Tibial nerve (tissue), 3 donors: Measurements from ENCODE around the gene PREX1.

Source experiments
- CTCF ChIP-seq, 5 experiments: fragments of 200-600 bp in 3 of 5; fragments of 450-650 bp in 2 of 5; sonication (generic) in 3 of 5; IDR thresholded peaks; one replicate each; pipeline ENCODE4 v1.5.1; 2016 to 2019; ENCODE audit warnings: antibody characterized with exemption in 5 of 5, mild to moderate bottlenecking in 3 of 5, moderate library complexity in 2 of 5
- POLR2A ChIP-seq, 2 donors: fragments of 450-650 bp; IDR thresholded peaks; one replicate each; pipeline ENCODE4 v1.6.1; 2017; ENCODE audit warnings: antibody characterized with exemption in 2 of 2, mild to moderate bottlenecking in 2 of 2, moderate library complexity in 2 of 2

DNA sequence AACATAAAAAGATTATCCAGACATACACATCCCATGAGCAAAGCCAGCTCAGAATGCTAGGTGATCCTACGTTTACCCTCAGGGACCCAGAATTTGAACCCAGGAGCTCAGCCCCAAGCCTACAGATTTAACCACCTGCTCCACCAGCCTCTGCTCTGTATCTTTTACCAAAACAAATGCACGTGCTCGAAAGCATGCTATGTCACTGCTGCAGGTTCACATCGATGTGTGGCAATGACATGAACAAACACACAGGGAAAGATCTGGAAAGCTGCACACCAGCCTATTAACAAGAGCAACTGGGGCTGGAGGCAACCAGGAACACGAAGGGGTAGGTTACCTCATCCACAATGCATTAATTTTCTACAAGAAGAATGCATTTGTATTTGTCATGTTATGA lies 32.1 kb downstream of the PREX1 start:
- TF ChIP-seq CTCF (IDR thresholded peaks at IDR 0.05) (no peak), POLR2A (IDR thresholded peaks at IDR 0.05) (no peak)
